SK-N-SH (cell line): Measurements from ENCODE around the gene TNNT3. TPM values are rescaled to one million over a fixed set of nuclear protein-coding genes. Genes with fewer than 3 reads are reported as not detected.

Experiments
- CTCF ChIA-PET: fragments of 300-600, 350-600 bp; formaldehyde crosslinking; extraction: SDS; loops from one replicate; lab custom pipeline; 2021; lab: Yijun Ruan, JAX
- POLR2A ChIA-PET: fragments of 350-600 bp; sonication (Branson Sonifier 250); formaldehyde crosslinking; extraction: SDS; loops from one replicate; lab custom pipeline; 2020; ENCODE audit warnings: antibody characterized with exemption, inconsistent platforms; lab: Yijun Ruan, JAX
- DNase-seq: peaks from one replicate; pipeline ENCODE4 v3.0.0; 2012
- H2AFZ ChIP-seq: fragments of 200-600 bp; sonication (generic); 2 replicates; pipeline ENCODE4 v1.8.1; 2016; ENCODE audit warnings: antibody characterized with exemption, mild to moderate bottlenecking, low read depth
- H3F3A ChIP-seq: fragments of 200-600 bp; sonication (generic); replicated peaks from 2 replicates; pipeline ENCODE3; 2016; ENCODE audit warnings: antibody characterized with exemption, mild to moderate bottlenecking; ENCODE audit not compliant: insufficient read depth
- H3K27ac ChIP-seq, 2 experiments: fragments of 200-500 bp in 1 of 2; fragments of 200-600 bp in 1 of 2; sonication (Bioruptor generic) in 1 of 2; sonication (generic), shearing (Covaris generic) in 1 of 2; 2 replicates each; pipeline versions ENCODE4 v1.5.1 to v1.6.1; 2014 to 2016; ENCODE audit warnings: low read depth in 2 of 2, inconsistent platforms in 1 of 2, low read length in 1 of 2, mild to moderate bottlenecking in 1 of 2, mixed read lengths in 1 of 2
- H3K27me3 ChIP-seq: fragments of 200-600 bp; sonication (generic), shearing (Covaris generic); 2 replicates; pipeline ENCODE4 v1.6.1; 2016; ENCODE audit warnings: mixed run types; ENCODE audit not compliant: insufficient read depth
- H3K36me3 ChIP-seq, 2 experiments: fragments of 200-500 bp in 1 of 2; fragments of 200-600 bp in 1 of 2; sonication (Bioruptor generic) in 1 of 2; sonication (generic) in 1 of 2; replicated peaks in 1 of 2; 2 replicates each; pipeline versions ENCODE3 to v1.5.1; 2014 to 2016; ENCODE audit warnings: low read length in 1 of 2, mild to moderate bottlenecking in 1 of 2; ENCODE audit not compliant: insufficient read depth in 2 of 2, control insufficient read depth in 1 of 2
- H3K4me1 ChIP-seq, 2 experiments: fragments of 200-500 bp in 1 of 2; fragments of 200-600 bp in 1 of 2; sonication (Bioruptor generic) in 1 of 2; sonication (generic), shearing (Covaris generic) in 1 of 2; 2 replicates each; pipeline versions ENCODE4 v1.5.1 to v1.6.1; 2014 to 2016; ENCODE audit warnings: low read depth in 1 of 2, low read length in 1 of 2, mixed run types in 1 of 2; ENCODE audit not compliant: insufficient read depth in 2 of 2, control insufficient read depth in 1 of 2
- H3K4me2 ChIP-seq: fragments of 200-600 bp; sonication (generic), shearing (Covaris generic); 2 replicates; pipeline ENCODE4 v1.6.1; 2017; ENCODE audit warnings: mixed run types
- H3K4me3 ChIP-seq, 2 experiments: fragments of 200-500 bp in 1 of 2; fragments of 200-600 bp in 1 of 2; sonication (Bioruptor generic) in 1 of 2; sonication (generic), shearing (Covaris generic) in 1 of 2; 2 replicates each; pipeline versions ENCODE4 v1.5.1 to v1.8.1; 2014 to 2016; ENCODE audit warnings: low read depth in 2 of 2, inconsistent platforms in 1 of 2, low read length in 1 of 2, mild to moderate bottlenecking in 1 of 2, mixed read lengths in 1 of 2, moderate library complexity in 1 of 2
- H3K79me2 ChIP-seq: fragments of 200-600 bp; sonication (generic); 2 replicates; pipeline ENCODE4 v1.8.1; 2017; ENCODE audit warnings: mild to moderate bottlenecking; ENCODE audit not compliant: insufficient read depth
- H3K9ac ChIP-seq: fragments of 200-600 bp; sonication (generic); 2 replicates; pipeline ENCODE4 v1.6.1; 2017; ENCODE audit warnings: mixed run types
- H3K9me2 ChIP-seq: fragments of 200-600 bp; sonication (generic); 2 replicates; pipeline ENCODE4 v1.6.1; 2017; ENCODE audit warnings: mixed run types
- H3K9me3 ChIP-seq: fragments of 200-600 bp; sonication (generic); 2 replicates; pipeline ENCODE4 v1.6.1; 2017; ENCODE audit warnings: mixed run types, mild to moderate bottlenecking, moderate library complexity
- H4K20me1 ChIP-seq: fragments of 200-600 bp; sonication (generic); 2 replicates; pipeline ENCODE4 v1.6.1; 2017; ENCODE audit warnings: mild to moderate bottlenecking, mixed run types; ENCODE audit not compliant: insufficient read depth
- CHD2 ChIP-seq: fragments of 150-350 bp; IDR thresholded peaks from 2 replicates; pipeline ENCODE4 v1.6.1; 2018; ENCODE audit warnings: low read length; ENCODE audit not compliant: partially characterized antibody
- ELF1 ChIP-seq: IDR thresholded peaks from 2 replicates; pipeline ENCODE4 v1.4.0; 2012
- EP300 ChIP-seq, 2 experiments: IDR thresholded peaks; 2 replicates each; pipeline versions ENCODE4 v1.4.0 to v1.6.1; 2012; ENCODE audit warnings: borderline replicate concordance in 1 of 2, low read depth in 1 of 2, low read length in 1 of 2
- EZH2phosphoT487 ChIP-seq: fragments of 200-600 bp; sonication (generic); IDR thresholded peaks from 2 replicates; pipeline ENCODE4 v1.6.1; 2017; ENCODE audit warnings: low read depth, mixed run types, mild to moderate bottlenecking, antibody characterized with exemption, moderate library complexity, borderline replicate concordance
- FOXJ3 ChIP-seq: sonication (generic); formaldehyde crosslinking; IDR thresholded peaks from 2 replicates; pipeline ENCODE4 v1.5.1; 2020; ENCODE audit warnings: mild to moderate bottlenecking, missing genetic modification reagents
- MAX ChIP-seq: IDR thresholded peaks from 2 replicates; pipeline ENCODE4 v1.4.0; 2012; ENCODE audit warnings: low read depth
- MEF2A ChIP-seq: IDR thresholded peaks from 2 replicates; pipeline ENCODE4 v1.4.0; 2012; ENCODE audit warnings: low read depth, borderline replicate concordance
- MXI1 ChIP-seq: IDR thresholded peaks from 2 replicates; pipeline ENCODE4 v1.6.1; 2012; ENCODE audit warnings: mild to moderate bottlenecking, low read depth, low read length, improper control_type of control experiment
- NFIC ChIP-seq: IDR thresholded peaks from 2 replicates; pipeline ENCODE4 v1.4.0; 2012; ENCODE audit warnings: borderline replicate concordance
- POLR2AphosphoS5 ChIP-seq: IDR thresholded peaks from 2 replicates; pipeline ENCODE4 v1.6.1; 2012; ENCODE audit warnings: low read depth, low read length
- RCOR1 ChIP-seq: fragments of 150-350 bp; IDR thresholded peaks from 2 replicates; pipeline ENCODE4 v1.6.1; 2017; ENCODE audit warnings: antibody characterized with exemption, low read length
- RFX5 ChIP-seq: IDR thresholded peaks from 2 replicates; pipeline ENCODE4 v1.6.1; 2012; ENCODE audit warnings: mild to moderate bottlenecking, improper control_type of control experiment, low read length
- RXRA ChIP-seq: IDR thresholded peaks from 2 replicates; pipeline ENCODE4 v1.4.0; 2012; ENCODE audit warnings: low read depth, mild to moderate bottlenecking, borderline replicate concordance
- SIN3A ChIP-seq: IDR thresholded peaks from 2 replicates; pipeline ENCODE4 v1.6.1; 2012; ENCODE audit warnings: low read depth, mild to moderate bottlenecking, low read length, moderate library complexity, borderline replicate concordance
- SMC3 ChIP-seq: IDR thresholded peaks from 2 replicates; pipeline ENCODE4 v1.6.1; 2012; ENCODE audit warnings: low read depth, low read length, improper control_type of control experiment
- TAF1 ChIP-seq: IDR thresholded peaks from 2 replicates; pipeline ENCODE4 v1.6.1; 2012; ENCODE audit warnings: low read depth, mild to moderate bottlenecking, low read length, moderate library complexity, borderline replicate concordance
- WGBS: methylation state at CpG from one replicate; pipeline ENCODE4 v1.1.6; 2017; ENCODE audit warnings: low lambda C conversion rate; 5-methylcytosine and 5-hydroxymethylcytosine counted together
- polyA plus RNA-seq, 3 experiments: library from polyadenylated mRNA; depleted of rRNA; stranded (reverse); fragments of >200 nt; gene quantifications; 2 replicates each; pipeline ENCODE4 v1.2.3, GENCODE V29; 2012
- TF ChIP-seq, protein P1 (sequence below): fragments of 200-600 bp; sonication (generic); IDR thresholded peaks from 2 replicates; pipeline ENCODE4 v1.6.1; 2017; ENCODE audit warnings: antibody characterized with exemption, mild to moderate bottlenecking, moderate library complexity
- TF ChIP-seq, protein P2 (sequence below): fragments of 150-350 bp; IDR thresholded peaks from 2 replicates; pipeline ENCODE4 v1.6.1; 2017; ENCODE audit warnings: antibody characterized with exemption, low read length, low read depth, borderline replicate concordance
- TF ChIP-seq, protein P3 (sequence below): IDR thresholded peaks from 2 replicates; pipeline ENCODE4 v1.4.0; 2012; ENCODE audit warnings: low read depth, borderline replicate concordance

TNNT3 gene
- polyA plus RNA-seq, 1 of the 3 experiments (the other 2 are of a cell fraction) = not detected

DNA sequence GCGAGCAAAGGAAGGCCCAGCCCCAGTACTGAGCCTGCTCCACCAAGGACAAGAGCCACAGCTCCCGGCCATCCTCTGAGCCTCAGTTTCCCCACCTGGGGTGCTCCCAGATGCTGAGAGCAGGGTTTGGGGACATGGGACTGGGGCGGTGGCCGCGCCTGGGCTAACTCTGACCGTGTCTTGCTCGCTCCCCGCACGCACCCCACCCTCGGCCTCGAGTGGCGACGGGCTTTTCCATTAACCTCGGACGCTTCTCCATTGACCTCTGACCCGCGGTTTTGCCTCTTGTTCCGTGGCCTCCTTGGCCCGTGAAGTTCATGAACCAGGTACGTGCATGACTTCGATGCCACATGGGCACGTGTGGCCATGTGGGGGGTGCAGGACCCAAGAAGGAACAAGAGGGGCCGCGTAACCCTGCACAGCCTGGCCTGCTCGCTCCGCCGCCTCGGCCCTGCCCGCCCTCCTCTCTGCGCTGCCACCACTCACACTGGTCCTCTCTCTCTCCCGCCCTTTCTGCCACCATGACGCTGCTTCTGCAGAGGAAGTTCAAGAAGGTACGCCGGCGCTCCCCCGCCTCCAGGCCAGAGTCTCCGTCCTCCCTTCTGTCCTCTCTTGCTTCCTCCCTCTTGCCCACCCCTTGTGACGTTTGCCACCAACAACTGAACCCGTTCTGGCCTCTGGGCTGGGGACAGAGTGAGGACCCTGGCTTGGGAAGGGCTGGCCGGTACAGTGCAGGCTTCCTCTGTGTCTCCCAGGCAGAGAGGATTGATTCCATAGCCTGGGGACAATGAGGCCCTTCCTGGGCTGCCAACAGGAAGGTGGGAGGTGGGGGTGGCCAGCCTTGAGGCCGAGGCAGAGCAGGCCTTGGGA lies 6.9 kb downstream of the TNNT3 start:
- Histone ChIP-seq H3K27ac (no peak overlapping the region), H3K27me3 (no peaks in the 10 kb centered on the region), H3K79me2 (no peaks in the 10 kb centered on the region), H3K9ac (no peak overlapping the region), H3K4me2 (no peak overlapping the region), H3K9me2 (no peaks in the 10 kb centered on the region), H3K4me3 (no peak overlapping the region), H3F3A (no peaks in the 10 kb centered on the region), H3K4me1 (peaks cover 0 to 13% of the 10 kb centered on the region in 2 experiments; a peak in 1 of 4 replicates), H3K36me3 (no peaks in the 10 kb centered on the region), H2AFZ (no peak overlapping the region), H3K9me3 (no peaks in the 10 kb centered on the region), H4K20me1 (no peaks in the 10 kb centered on the region)
- no peak for DNase-seq
- ChIA-PET POLR2A (no interaction called here), CTCF (no interaction called here)
- TF ChIP-seq EZH2phosphoT487 = no peak
- TF ChIP-seq MXI1 = no peak
- TF ChIP-seq RFX5 = no peak
- TF ChIP-seq, protein P1, sequence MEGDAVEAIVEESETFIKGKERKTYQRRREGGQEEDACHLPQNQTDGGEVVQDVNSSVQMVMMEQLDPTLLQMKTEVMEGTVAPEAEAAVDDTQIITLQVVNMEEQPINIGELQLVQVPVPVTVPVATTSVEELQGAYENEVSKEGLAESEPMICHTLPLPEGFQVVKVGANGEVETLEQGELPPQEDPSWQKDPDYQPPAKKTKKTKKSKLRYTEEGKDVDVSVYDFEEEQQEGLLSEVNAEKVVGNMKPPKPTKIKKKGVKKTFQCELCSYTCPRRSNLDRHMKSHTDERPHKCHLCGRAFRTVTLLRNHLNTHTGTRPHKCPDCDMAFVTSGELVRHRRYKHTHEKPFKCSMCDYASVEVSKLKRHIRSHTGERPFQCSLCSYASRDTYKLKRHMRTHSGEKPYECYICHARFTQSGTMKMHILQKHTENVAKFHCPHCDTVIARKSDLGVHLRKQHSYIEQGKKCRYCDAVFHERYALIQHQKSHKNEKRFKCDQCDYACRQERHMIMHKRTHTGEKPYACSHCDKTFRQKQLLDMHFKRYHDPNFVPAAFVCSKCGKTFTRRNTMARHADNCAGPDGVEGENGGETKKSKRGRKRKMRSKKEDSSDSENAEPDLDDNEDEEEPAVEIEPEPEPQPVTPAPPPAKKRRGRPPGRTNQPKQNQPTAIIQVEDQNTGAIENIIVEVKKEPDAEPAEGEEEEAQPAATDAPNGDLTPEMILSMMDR = no peak
- TF ChIP-seq FOXJ3 (CRISPR knock-in tag) = no peak
- no peak for TF ChIP-seq EP300 (IDR thresholded peaks at IDR 0.05; ENCODE audit: borderline replicate concordance in 1 of 2, low read depth in 1 of 2, low read length in 1 of 2)
- TF ChIP-seq, protein P2, sequence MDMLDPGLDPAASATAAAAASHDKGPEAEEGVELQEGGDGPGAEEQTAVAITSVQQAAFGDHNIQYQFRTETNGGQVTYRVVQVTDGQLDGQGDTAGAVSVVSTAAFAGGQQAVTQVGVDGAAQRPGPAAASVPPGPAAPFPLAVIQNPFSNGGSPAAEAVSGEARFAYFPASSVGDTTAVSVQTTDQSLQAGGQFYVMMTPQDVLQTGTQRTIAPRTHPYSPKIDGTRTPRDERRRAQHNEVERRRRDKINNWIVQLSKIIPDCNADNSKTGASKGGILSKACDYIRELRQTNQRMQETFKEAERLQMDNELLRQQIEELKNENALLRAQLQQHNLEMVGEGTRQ = no peak
- no peak for TF ChIP-seq RXRA
- 79% methylated on average over 34 of the region's 41 CpGs for WGBS

- no peak overlapping the region for H3K9ac ChIP-seq
- no peak overlapping the region for H3K27ac ChIP-seq
- no peaks in the 10 kb centered on the region for H3K36me3 ChIP-seq
- no peaks in the 10 kb centered on the region for H3K9me3 ChIP-seq
- no peaks in the 10 kb centered on the region for H3K79me2 ChIP-seq
- no peaks in the 10 kb centered on the region for H4K20me1 ChIP-seq
- DNase-seq = peak; percentile 42
- no peaks in the 10 kb centered on the region for H3K9me2 ChIP-seq
- no peak overlapping the region for H2AFZ ChIP-seq
- H3K4me1 ChIP-seq = peaks cover 0 to 9% of the 10 kb centered on the region in 2 experiments; a peak in 1 of 4 replicates
- ChIA-PET POLR2A (no interaction called here), CTCF (no interaction called here)
- H3K27me3 ChIP-seq = no peaks in the 10 kb centered on the region
- no peak overlapping the region for H3K4me2 ChIP-seq
- no peaks in the 10 kb centered on the region for H3F3A ChIP-seq
- WGBS = 56% methylated on average over 15 of the region's 28 CpGs
- H3K4me3 ChIP-seq = no peak overlapping the region
- TF ChIP-seq TAF1 = no peak
- TF ChIP-seq, protein P3, sequence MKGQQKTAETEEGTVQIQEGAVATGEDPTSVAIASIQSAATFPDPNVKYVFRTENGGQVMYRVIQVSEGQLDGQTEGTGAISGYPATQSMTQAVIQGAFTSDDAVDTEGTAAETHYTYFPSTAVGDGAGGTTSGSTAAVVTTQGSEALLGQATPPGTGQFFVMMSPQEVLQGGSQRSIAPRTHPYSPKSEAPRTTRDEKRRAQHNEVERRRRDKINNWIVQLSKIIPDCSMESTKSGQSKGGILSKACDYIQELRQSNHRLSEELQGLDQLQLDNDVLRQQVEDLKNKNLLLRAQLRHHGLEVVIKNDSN = no peak
- TF ChIP-seq MEF2A = no peak
- TF ChIP-seq SMC3 = no peak
- TF ChIP-seq SIN3A = no peak
- no peak for TF ChIP-seq POLR2AphosphoS5
- TF ChIP-seq RCOR1 = no peak
- no peak for TF ChIP-seq RFX5
- TF ChIP-seq ELF1 = no peak
- TF ChIP-seq FOXJ3 (CRISPR knock-in tag) = no peak
- TF ChIP-seq CHD2 = no peak
- TF ChIP-seq MXI1 = no peak
- TF ChIP-seq MAX = no peak
- TF ChIP-seq NFIC = no peak
Observed at GRCh38 chr11:1927026-1927847, 7.7 kb downstream of the TNNT3 start.
